ENCODE results near the gene GPD2.

DNA sequence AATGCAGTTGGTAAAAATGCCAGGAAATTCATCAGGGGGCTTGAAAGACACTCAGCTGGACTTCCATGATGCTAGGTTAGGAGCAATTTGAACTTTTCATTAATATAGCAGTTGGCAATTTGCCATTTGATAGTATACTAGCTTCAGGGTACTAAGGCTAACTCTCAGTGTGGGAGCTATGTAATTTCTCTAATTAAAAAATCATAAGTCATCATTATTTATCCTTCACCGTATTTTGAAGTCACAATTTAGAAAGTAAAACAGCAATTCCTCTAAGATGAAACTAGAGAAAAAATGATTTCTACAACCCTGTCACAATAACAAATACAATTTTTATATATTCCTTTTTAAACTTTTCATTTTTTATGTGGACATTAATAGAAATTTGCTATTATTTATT, 190.8 kb downstream of the GPD2 start:
- TF ChIP-seq, protein P1, sequence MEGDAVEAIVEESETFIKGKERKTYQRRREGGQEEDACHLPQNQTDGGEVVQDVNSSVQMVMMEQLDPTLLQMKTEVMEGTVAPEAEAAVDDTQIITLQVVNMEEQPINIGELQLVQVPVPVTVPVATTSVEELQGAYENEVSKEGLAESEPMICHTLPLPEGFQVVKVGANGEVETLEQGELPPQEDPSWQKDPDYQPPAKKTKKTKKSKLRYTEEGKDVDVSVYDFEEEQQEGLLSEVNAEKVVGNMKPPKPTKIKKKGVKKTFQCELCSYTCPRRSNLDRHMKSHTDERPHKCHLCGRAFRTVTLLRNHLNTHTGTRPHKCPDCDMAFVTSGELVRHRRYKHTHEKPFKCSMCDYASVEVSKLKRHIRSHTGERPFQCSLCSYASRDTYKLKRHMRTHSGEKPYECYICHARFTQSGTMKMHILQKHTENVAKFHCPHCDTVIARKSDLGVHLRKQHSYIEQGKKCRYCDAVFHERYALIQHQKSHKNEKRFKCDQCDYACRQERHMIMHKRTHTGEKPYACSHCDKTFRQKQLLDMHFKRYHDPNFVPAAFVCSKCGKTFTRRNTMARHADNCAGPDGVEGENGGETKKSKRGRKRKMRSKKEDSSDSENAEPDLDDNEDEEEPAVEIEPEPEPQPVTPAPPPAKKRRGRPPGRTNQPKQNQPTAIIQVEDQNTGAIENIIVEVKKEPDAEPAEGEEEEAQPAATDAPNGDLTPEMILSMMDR (IDR thresholded peaks at IDR 0.05), result no peak
- no peak for TF ChIP-seq EP300 (IDR thresholded peaks at IDR 0.05)
